Suprapubic skin (tissue), 3 donors: ENCODE results near the gene CEP72.

Experiments used
- CTCF ChIP-seq, 2 donors: fragments of 200-600 bp in 1 of 2; fragments of 450-650 bp in 1 of 2; sonication (generic) in 1 of 2; IDR thresholded peaks; one replicate each; pipeline ENCODE4 v1.5.1; 2016 to 2019; ENCODE audit warnings: antibody characterized with exemption in 2 of 2, mild to moderate bottlenecking in 1 of 2, moderate library complexity in 1 of 2
- EP300 ChIP-seq: sonication (generic); formaldehyde crosslinking; IDR thresholded peaks from one replicate; pipeline ENCODE4 v1.6.1; 2017; ENCODE audit warnings: antibody characterized with exemption

- TF ChIP-seq EP300 = no peak
- no peak for TF ChIP-seq CTCF (IDR thresholded peaks at IDR 0.05)
Measured at GRCh38 chr5:643811-644271, 31.7 kb downstream of the CEP72 start.
